Hepatocyte (in vitro differentiated cells): ENCODE results near the gene ELK3.

Experiments used
- EZH2 ChIP-seq: fragments of 200-600 bp; sonication (generic); IDR thresholded peaks from 2 replicates; pipeline ENCODE4 v1.6.1; 2016; ENCODE audit warnings: antibody characterized with exemption, mild to moderate bottlenecking, borderline replicate concordance
- TF ChIP-seq, protein P1 (sequence below): fragments of 200-600 bp; sonication (generic); IDR thresholded peaks from 2 replicates; pipeline ENCODE4 v1.5.1; 2016; ENCODE audit warnings: antibody characterized with exemption, mild to moderate bottlenecking; ENCODE audit not compliant: poor library complexity

DNA sequence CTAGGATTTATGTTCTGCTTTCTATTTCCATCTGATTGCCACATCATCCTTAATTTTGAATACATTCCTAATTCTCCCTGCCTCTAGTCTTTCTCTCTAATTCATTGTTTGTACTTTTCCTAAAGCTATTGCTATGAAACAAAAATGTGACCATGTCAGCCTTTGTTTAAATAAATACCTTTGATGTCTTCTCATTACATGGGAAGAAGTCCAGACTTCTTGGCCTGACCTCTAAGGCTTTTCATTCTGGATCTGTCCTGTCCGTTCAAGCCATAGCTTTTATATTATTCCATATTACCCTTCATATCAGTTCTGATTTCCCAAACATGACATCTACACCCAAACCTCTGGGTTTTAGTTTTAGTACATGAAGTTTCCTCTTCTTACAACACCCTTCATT lies 114.7 kb downstream of the ELK3 start:
- TF ChIP-seq EZH2 = no peak
- TF ChIP-seq, protein P1, sequence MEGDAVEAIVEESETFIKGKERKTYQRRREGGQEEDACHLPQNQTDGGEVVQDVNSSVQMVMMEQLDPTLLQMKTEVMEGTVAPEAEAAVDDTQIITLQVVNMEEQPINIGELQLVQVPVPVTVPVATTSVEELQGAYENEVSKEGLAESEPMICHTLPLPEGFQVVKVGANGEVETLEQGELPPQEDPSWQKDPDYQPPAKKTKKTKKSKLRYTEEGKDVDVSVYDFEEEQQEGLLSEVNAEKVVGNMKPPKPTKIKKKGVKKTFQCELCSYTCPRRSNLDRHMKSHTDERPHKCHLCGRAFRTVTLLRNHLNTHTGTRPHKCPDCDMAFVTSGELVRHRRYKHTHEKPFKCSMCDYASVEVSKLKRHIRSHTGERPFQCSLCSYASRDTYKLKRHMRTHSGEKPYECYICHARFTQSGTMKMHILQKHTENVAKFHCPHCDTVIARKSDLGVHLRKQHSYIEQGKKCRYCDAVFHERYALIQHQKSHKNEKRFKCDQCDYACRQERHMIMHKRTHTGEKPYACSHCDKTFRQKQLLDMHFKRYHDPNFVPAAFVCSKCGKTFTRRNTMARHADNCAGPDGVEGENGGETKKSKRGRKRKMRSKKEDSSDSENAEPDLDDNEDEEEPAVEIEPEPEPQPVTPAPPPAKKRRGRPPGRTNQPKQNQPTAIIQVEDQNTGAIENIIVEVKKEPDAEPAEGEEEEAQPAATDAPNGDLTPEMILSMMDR = no peak
